Kidney tubule cell (primary cell): ENCODE data around the gene SNX11.
"Not testable (repeated sequence)": the region's sequence is repeated elsewhere in the genome, so short reads cannot be mapped to it uniquely, and the experiment has no call there.

Experiments
- DNase-seq: peaks from one replicate; pipeline ENCODE4 v3.0.0-alpha.2; 2018; ENCODE audit warnings: low spot score

The SNX11 gene, protein sequence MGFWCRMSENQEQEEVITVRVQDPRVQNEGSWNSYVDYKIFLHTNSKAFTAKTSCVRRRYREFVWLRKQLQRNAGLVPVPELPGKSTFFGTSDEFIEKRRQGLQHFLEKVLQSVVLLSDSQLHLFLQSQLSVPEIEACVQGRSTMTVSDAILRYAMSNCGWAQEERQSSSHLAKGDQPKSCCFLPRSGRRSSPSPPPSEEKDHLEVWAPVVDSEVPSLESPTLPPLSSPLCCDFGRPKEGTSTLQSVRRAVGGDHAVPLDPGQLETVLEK

GRCh38 chr17:48107137-48108055 is at the start of gene SNX11:
TSS of gene SNX11 (plus strand) at chr17:48107766. CDS start at chr17:48112044, 4,278 bp downstream.
- DNase-seq: peak; percentile 92

DNA sequence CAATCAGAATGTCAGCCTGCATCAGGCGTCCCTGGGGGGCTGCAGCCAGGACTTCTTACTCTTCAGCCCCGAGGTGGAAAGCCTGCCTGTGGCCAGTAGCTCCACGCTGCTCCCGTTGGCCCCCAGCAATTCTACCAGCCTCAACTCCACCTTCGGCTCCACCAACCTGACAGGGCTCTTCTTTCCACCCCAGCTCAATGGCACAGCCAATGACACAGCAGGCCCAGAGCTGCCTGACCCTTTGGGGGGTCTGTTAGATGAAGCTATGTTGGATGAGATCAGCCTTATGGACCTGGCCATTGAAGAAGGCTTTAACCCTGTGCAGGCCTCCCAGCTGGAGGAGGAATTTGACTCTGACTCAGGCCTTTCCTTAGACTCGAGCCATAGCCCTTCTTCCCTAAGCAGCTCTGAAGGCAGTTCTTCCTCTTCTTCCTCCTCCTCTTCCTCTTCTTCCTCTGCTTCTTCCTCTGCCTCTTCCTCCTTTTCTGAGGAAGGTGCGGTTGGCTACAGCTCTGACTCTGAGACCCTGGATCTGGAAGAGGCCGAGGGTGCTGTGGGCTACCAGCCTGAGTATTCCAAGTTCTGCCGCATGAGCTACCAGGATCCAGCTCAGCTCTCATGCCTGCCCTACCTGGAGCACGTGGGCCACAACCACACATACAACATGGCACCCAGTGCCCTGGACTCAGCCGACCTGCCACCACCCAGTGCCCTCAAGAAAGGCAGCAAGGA is 49.0 kb upstream of the SNX11 start:
- DNase-seq: no peak

GRCh38 chr17:48059125-48059668 is 48.4 kb upstream of the SNX11 start:
- no peak for DNase-seq

- no peak for DNase-seq
Observed at GRCh38 chr17:48060249-48060648, 47.3 kb upstream of the SNX11 start.

DNA sequence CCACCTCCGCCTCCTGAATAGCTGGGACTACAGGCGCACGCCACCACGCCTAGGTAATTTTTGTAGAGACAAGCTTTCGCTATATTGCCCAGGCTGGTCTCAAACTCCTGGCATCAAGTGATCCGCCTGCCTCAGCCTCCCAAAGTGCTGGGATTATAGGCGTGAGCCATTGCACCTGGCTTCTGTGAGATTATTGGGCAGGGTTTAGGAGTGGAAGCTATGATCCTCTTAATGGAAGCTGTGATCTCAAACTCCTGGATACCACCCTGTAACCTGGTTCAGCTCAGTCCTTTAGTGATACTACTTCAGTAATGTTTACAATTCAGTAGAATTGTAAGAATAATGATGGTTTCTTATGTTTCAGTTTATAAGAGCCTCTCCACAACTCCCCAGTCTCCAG is 45.3 kb upstream of the SNX11 start:
- no peak for DNase-seq

DNA sequence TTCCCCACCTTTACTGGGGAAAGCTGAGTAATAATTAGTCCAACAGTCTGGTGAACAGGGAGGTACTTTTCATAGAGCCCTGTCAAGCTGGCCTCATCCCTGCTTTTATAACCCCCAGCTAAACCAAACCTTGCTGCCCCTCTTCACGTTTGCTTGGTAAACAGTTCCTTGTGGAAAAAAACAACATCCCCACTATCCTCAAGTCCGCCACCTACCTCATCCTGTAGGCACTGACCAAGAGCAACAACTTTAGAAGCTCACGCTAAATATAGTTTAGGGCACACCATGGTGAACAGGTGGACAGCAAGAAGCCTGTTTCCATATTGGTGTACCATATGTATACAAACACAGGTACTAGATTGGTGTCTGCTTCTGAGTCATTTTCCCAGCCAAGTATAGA is 42.9 kb upstream of the SNX11 start:
- DNase-seq: no peak

GRCh38 chr17:48066192-48066591 is 41.4 kb upstream of the SNX11 start:
- no peak for DNase-seq

- DNase-seq: no peak
Observed at GRCh38 chr17:48066656-48067055, 40.9 kb upstream of the SNX11 start.

DNA sequence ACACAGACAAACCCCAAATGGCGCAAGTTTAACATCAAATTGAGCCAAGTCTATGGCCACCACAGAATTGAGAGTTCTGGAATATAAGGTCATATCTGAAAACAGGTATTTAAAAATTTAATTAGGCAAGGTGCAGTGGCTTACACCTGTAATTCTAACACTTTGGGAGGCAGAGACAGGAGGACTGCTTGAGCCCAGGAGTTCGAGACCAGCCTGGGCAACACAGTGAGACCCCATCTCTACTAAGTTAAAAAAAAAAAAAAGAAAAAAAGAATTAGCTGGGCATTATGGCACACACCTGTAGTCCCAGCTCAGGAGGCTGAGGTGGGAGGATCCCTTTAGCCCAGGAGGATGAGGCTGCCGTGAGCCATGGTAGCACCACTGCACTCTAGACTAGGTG is 40.3 kb upstream of the SNX11 start:
- no peak for DNase-seq

DNA sequence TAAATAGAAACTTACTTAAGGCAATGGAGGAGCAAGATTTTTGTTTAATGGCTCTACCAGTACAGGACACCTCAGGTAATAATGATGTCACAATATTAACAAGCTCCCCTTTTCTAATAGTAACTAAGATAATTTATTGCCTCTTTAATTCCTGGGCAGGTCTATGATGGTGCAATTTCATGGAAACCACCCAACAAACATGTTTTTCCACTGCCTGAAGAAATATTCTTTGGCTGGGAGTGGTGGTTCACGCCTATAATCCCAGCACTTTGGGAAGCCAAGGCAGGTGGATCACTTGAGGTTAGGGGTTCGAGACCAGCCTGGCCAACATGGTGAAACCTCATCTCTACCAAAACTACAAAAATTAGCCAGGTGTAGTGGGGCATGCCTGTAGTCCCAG is 39.8 kb upstream of the SNX11 start:
- not testable (repeated sequence) for DNase-seq

DNA sequence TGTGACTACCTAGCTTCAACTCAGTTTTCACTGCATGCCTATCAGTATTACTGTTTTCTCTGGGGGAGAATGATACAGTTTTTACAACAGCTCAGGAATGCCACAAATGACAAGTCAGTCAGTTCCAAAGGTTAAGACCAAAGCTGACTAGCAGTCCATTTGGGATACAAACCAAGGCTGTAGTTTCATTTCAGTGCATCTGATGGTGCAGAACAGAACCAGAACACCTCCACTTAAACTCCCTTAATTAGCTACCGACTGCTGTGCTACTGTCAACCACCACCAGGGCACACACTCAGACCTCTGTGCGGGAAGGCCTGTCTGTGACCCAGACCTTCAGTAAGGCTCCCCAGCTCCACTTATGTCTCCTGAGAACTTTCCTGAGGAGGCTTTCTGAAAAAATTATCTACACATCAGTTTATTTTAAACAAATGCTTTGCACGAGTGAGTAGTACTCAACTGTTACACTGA is 39.0 kb upstream of the SNX11 start:
- DNase-seq: peak; percentile 66

GRCh38 chr17:48070195-48070594 is 37.4 kb upstream of the SNX11 start:
- DNase-seq: no peak

- no peak for DNase-seq
Observed at GRCh38 chr17:48071654-48072053, 35.9 kb upstream of the SNX11 start.

DNA sequence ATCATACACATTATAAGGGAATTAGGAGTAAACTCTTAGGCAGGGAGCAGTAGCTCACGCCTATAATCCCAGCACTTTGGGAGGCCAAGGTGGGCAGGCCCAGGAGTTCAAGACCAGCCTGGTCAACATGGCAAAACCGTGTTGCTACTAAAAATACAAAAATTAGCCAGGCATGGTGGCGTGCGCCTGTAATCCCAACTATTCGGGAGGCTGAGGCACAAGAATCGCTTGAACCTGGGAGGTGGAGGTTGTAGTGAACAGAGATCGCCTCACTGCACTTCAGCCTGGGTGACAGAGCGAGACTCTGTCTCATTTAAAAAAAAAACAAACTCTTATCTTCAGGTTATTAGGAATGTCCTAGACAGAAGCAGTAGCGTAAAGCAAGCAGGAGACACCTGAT is 34.8 kb upstream of the SNX11 start:
- not testable (repeated sequence) for DNase-seq

- DNase-seq: peak; percentile 81
Observed at GRCh38 chr17:48073566-48074094, 33.9 kb upstream of the SNX11 start.

- peak; percentile 94 for DNase-seq
Observed at GRCh38 chr17:48074322-48075081, 33.1 kb upstream of the SNX11 start.

DNA sequence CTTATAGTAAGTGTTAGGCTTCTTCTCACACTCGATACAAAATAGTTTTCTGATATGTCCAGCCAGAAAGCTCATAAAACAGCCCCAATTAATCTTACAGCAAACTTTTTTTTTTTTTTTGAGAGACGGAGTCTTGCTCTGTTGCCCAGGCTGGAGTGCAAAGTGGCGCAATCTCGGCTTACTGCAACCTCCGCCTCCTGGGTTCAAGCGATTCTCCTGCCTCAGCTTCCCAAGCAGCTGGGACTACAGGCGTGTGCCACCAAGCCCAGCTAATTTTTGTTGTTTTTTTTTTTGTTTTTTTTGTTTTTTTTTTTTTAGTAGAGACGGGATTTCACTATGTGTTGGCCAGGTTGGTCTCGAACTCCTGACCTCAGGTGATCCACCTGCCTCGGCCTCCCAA is 30.4 kb upstream of the SNX11 start:
- not testable (repeated sequence) for DNase-seq

- no peak for DNase-seq
Observed at GRCh38 chr17:48081858-48082257, 25.7 kb upstream of the SNX11 start.

DNA sequence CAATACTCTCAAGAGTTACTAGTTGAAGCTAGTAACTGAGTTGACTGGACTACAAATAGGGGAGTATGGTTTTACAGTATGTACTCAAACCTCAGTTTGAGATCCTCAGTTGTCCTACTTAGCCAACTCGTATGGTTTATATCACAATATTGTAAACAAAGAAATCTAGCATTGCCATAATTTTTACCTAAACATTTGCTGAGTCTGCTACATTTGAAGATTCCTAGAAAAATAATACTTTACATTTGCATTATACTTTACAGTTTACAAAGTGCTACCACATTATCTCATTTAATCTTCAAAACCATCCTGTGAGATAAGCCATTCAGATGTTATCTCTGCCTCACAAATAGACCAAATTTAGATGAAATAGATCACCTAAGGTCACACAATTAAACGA is 22.6 kb upstream of the SNX11 start:
- no peak for DNase-seq

DNA sequence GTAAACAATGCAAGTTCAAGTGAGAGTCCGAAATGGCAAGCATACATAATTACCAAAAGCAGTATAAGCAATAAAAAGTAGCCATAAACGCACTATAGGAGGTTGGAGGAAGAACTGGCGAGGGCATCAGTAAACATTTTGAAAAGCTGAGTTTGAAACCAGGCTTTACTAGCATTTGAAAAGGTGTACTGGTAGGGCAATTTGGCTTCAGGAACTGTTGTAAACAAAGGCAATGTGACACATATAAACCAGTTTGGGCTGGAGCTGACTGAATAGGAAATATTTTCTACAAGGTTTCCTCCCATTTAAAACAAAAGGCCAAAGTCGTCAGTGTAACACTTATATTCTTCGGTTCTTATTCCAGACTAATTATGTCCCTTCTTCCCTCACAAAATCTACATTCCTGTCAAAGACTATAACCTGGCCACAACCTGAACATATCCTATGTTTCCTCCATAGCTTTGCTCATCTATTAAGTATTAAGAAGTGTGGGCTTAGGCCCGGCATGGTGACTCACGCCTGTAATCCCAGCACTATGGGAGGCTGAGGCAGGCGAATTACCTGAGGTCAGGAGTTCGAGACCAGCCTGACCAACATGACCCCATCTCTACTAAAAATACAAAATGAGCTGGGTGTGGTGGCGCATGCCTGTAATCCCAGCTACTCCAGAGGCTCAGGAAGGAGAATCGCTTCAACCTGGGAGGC is 14.1 kb upstream of the SNX11 start:
- no peak for DNase-seq

- no peak for DNase-seq
Observed at GRCh38 chr17:48095611-48096010, 12.0 kb upstream of the SNX11 start.
